Endothelial cell of umbilical vein (primary cell): Measurements from ENCODE around the gene ECSIT. TPM values are rescaled to one million over a fixed set of nuclear protein-coding genes. Genes with fewer than 3 reads are reported as not detected.

ENCODE experiments used
- BruUV-seq: library from RNA; stranded (reverse); fragments of 400-500 nt; replicated peaks from 2 replicates; lab custom pipeline; 2021; lab: Mats Ljungman, UMichigan
- CTCF ChIA-PET: fragments of 300-600, 350-600 bp; sonication (Branson Sonifier 250); formaldehyde crosslinking; loops from one replicate; lab custom pipeline; 2021; ENCODE audit warnings: antibody characterized with exemption, inconsistent platforms; lab: Charles Lee
- POLR2A ChIA-PET: fragments of 300-600, 350-600 bp; sonication (Branson Sonifier 250); formaldehyde crosslinking; loops from one replicate; lab custom pipeline; 2021; ENCODE audit warnings: antibody characterized with exemption, inconsistent platforms; lab: Charles Lee
- DNase-seq: peaks from one replicate; pipeline ENCODE4 v3.0.0-alpha.2; 2011; ENCODE audit warnings: low read depth, low spot score
- FAIRE-seq: peaks from 2 replicates; lab custom pipeline; 2011; peaks lifted over from hg19 to GRCh38; lab: Jason Lieb, UNC
- H2AFZ ChIP-seq: 2 replicates; pipeline ENCODE4 v1.6.0; 2012; ENCODE audit warnings: low read depth, low read length, control low read depth, inconsistent platforms
- H3K27ac ChIP-seq: 2 replicates; pipeline ENCODE4 v1.5.1; 2011; ENCODE audit warnings: low read depth, mild to moderate bottlenecking, control low read depth, low read length, moderate library complexity; ENCODE audit not compliant: insufficient read depth
- H3K27me3 ChIP-seq, 2 experiments: 2 replicates each; pipeline versions ENCODE4 v1.6.0 to v1.6.1; 2011; ENCODE audit warnings: low read length in 2 of 2, mixed read lengths in 1 of 2; ENCODE audit not compliant: control insufficient read depth in 2 of 2, insufficient read depth in 2 of 2
- H3K36me3 ChIP-seq, 2 experiments: 2 replicates in 1 of 2; 3 replicates in 1 of 2; pipeline ENCODE4 v1.5.1; 2011; ENCODE audit warnings: low read length in 2 of 2, mild to moderate bottlenecking in 1 of 2, moderate library complexity in 1 of 2; ENCODE audit not compliant: control insufficient read depth in 2 of 2, insufficient read depth in 2 of 2; ENCODE audit errors: extremely low read depth in 1 of 2
- H3K4me1 ChIP-seq: 3 replicates; pipeline ENCODE4 v1.5.1; 2011; ENCODE audit warnings: mild to moderate bottlenecking, low read length; ENCODE audit not compliant: control insufficient read depth, insufficient read depth; ENCODE audit errors: extremely low read depth
- H3K4me2 ChIP-seq: 2 replicates; pipeline ENCODE4 v1.6.1; 2011; ENCODE audit warnings: low read length, control low read depth, mixed read lengths; ENCODE audit not compliant: insufficient read depth
- H3K4me3 ChIP-seq, 3 experiments: fragments of 200-600 bp in 1 of 3; sonication (generic), shearing (Covaris generic) in 1 of 3; replicated peaks in 1 of 3; 2 replicates each; pipeline ENCODE4 v1.5.1; 2011 to 2016; ENCODE audit warnings: control low read depth in 3 of 3, low read length in 3 of 3, mild to moderate bottlenecking in 2 of 3, inconsistent platforms in 1 of 3, low read depth in 1 of 3, moderate library complexity in 1 of 3; ENCODE audit not compliant: insufficient read depth in 1 of 3
- H3K79me2 ChIP-seq: 2 replicates; pipeline ENCODE4 v1.6.0; 2012; ENCODE audit warnings: low read length, inconsistent platforms; ENCODE audit not compliant: control insufficient read depth, insufficient read depth
- H3K9ac ChIP-seq: replicated peaks from 2 replicates; pipeline ENCODE3; 2011; ENCODE audit warnings: low read length, control low read depth; ENCODE audit not compliant: insufficient read depth; ENCODE audit errors: extremely low read depth
- H3K9me1 ChIP-seq: replicated peaks from 3 replicates; pipeline ENCODE4 v1.6.0; 2011; ENCODE audit warnings: mild to moderate bottlenecking, low read length; ENCODE audit not compliant: control insufficient read depth, insufficient read depth; ENCODE audit errors: extremely low read depth
- H3K9me3 ChIP-seq: replicated peaks from 2 replicates; pipeline ENCODE4 v1.5.1; 2012; ENCODE audit warnings: low read length, inconsistent platforms; ENCODE audit not compliant: control insufficient read depth, insufficient read depth
- H4K20me1 ChIP-seq: replicated peaks from 2 replicates; pipeline ENCODE3; 2011; ENCODE audit warnings: mild to moderate bottlenecking, low read length; ENCODE audit not compliant: control insufficient read depth, insufficient read depth; ENCODE audit errors: extremely low read depth
- EZH2 ChIP-seq: IDR thresholded peaks from 2 replicates; pipeline ENCODE4 v1.6.1; 2012; ENCODE audit warnings: borderline replicate concordance, low read depth, mild to moderate bottlenecking, moderate library complexity, low read length, inconsistent platforms; ENCODE audit not compliant: severe bottlenecking
- FOS ChIP-seq: IDR thresholded peaks from 2 replicates; pipeline ENCODE4 v1.6.1; 2011; ENCODE audit warnings: mild to moderate bottlenecking, low read length, moderate library complexity, borderline replicate concordance; ENCODE audit not compliant: insufficient read depth
- GATA2 ChIP-seq: IDR thresholded peaks from 2 replicates; pipeline ENCODE4 v1.7.0; 2011; ENCODE audit warnings: low read depth, mild to moderate bottlenecking, moderate library complexity, mixed read lengths, low read length; ENCODE audit not compliant: insufficient read length, insufficient read depth
- JUN ChIP-seq: IDR thresholded peaks from 2 replicates; pipeline ENCODE4 v1.6.1; 2011; ENCODE audit warnings: borderline replicate concordance, low read depth; ENCODE audit not compliant: insufficient read length, insufficient read depth
- MYC ChIP-seq: IDR thresholded peaks from one replicate; pipeline ENCODE4 v1.6.1; 2011; ENCODE audit warnings: mild to moderate bottlenecking, low read depth, low read length
- POLR2A ChIP-seq: IDR thresholded peaks from 2 replicates; pipeline ENCODE4 v1.6.1; 2012; ENCODE audit warnings: low read depth, mild to moderate bottlenecking, control low read depth, low read length
- POLR2AphosphoS5 ChIP-seq: IDR thresholded peaks from 2 replicates; pipeline ENCODE4 v1.6.1; 2012; ENCODE audit warnings: low read depth, mild to moderate bottlenecking, control low read depth, low read length, moderate library complexity; ENCODE audit not compliant: insufficient read depth
- dilution Hi-C: fragments of 300-500 bp; cut with MboI; formaldehyde crosslinking; loops from one replicate; pipeline ENCODE4 v1.15.0; 2019; ENCODE audit warnings: low sequenced_read_pairs; ENCODE audit not compliant: extremely low pct_ligation_motif_present
- intact Hi-C: fragments of 100-400 bp; cut with micrococcal nuclease; formaldehyde crosslinking; loops from one replicate; pipeline ENCODE4 v1.10.0; 2022
- polyA plus RNA-seq, 4 experiments: library from polyadenylated mRNA; depleted of rRNA in 3 of 4; stranded (reverse) in 3 of 4; unstranded in 1 of 4; fragments of >200 nt; gene quantifications; 2 replicates each; pipeline versions ENCODE4 v1.2.1 to v1.2.3, GENCODE V29; 2011 to 2012; ENCODE audit warnings: missing spikeins in 1 of 4
- total RNA-seq: library from RNA; stranded (reverse); gene quantifications from 2 replicates; pipeline ENCODE4 v1.2.3, GENCODE V29; 2021
- TF ChIP-seq, protein P1 (sequence below), 2 donors: IDR thresholded peaks; 1 replicate in 1 of 2; 2 replicates in 1 of 2; pipeline ENCODE4 v1.5.1; 2011; ENCODE audit warnings: low read length in 2 of 2, mild to moderate bottlenecking in 2 of 2, moderate library complexity in 2 of 2, control low read depth in 1 of 2, inconsistent platforms in 1 of 2, low read depth in 1 of 2; ENCODE audit not compliant: insufficient read depth in 1 of 2; ENCODE audit errors: extremely low read depth in 1 of 2
- TF ChIP-seq, protein P2 (sequence below): IDR thresholded peaks from 2 replicates; pipeline ENCODE4 v1.6.1; 2011; ENCODE audit not compliant: insufficient read depth, insufficient read length

The ECSIT gene
- total and polyA plus RNA-seq, 2 donors (not counting 3 experiments of a cell fraction or from before 2014, with no cell fraction given) = 32.4 to 47.2 TPM

DNA sequence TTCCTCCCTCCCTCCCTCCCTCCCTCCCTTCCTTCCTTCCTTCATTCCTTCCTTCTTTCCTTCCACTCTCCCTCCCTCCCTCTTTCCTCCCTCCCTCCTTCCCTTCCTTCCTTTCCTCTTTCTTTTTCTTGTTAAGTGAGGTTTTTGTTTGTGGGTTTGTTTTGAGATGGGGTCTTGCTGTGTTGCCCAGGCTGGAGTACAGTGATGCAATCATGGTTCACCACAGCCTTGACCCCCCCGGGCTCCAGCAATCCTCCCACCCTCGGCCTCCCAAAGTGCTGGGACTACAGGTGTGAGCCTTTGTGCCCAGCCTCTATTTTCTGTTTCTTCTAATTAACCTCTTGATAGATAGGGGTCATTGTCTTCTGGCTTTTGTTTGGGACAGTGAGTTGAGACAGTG, 67.5 kb downstream of the ECSIT start:
- BruUV-seq = no TSS peak
- no peaks in the 10 kb centered on the region for H3K27me3 ChIP-seq
- no peak overlapping the region for H2AFZ ChIP-seq
- no peak overlapping the region for H3K27ac ChIP-seq
- TF ChIP-seq MYC = no peak
- no peak for TF ChIP-seq EZH2
- TF ChIP-seq, protein P1, sequence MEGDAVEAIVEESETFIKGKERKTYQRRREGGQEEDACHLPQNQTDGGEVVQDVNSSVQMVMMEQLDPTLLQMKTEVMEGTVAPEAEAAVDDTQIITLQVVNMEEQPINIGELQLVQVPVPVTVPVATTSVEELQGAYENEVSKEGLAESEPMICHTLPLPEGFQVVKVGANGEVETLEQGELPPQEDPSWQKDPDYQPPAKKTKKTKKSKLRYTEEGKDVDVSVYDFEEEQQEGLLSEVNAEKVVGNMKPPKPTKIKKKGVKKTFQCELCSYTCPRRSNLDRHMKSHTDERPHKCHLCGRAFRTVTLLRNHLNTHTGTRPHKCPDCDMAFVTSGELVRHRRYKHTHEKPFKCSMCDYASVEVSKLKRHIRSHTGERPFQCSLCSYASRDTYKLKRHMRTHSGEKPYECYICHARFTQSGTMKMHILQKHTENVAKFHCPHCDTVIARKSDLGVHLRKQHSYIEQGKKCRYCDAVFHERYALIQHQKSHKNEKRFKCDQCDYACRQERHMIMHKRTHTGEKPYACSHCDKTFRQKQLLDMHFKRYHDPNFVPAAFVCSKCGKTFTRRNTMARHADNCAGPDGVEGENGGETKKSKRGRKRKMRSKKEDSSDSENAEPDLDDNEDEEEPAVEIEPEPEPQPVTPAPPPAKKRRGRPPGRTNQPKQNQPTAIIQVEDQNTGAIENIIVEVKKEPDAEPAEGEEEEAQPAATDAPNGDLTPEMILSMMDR (IDR thresholded peaks at IDR 0.05; ENCODE audit: extremely low read depth in 1 of 2, insufficient read depth in 1 of 2, low read depth in 1 of 2, low read length in 2 of 2) = no peak
- TF ChIP-seq, protein P2, sequence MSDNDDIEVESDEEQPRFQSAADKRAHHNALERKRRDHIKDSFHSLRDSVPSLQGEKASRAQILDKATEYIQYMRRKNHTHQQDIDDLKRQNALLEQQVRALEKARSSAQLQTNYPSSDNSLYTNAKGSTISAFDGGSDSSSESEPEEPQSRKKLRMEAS = no peak
- TF ChIP-seq JUN = no peak
- TF ChIP-seq POLR2A = no peak
- TF ChIP-seq POLR2AphosphoS5 = no peak
- TF ChIP-seq GATA2 = no peak
- TF ChIP-seq FOS = no peak
- intact Hi-C loops = no loop called here
- no peak for FAIRE-seq
- no peaks in the 10 kb centered on the region for H3K9me1 ChIP-seq
- dilution Hi-C loops = no loop called here
- no peak overlapping the region for H3K9ac ChIP-seq
- H3K36me3 ChIP-seq = no peaks in the 10 kb centered on the region
- POLR2A ChIA-PET = no interaction called here
- H3K4me1 ChIP-seq = no peaks in the 10 kb centered on the region
- no peaks in the 10 kb centered on the region for H3K79me2 ChIP-seq
- DNase-seq = no peak
- H3K4me2 ChIP-seq = no peak overlapping the region
- no peak overlapping the region for H3K4me3 ChIP-seq
- no peaks in the 10 kb centered on the region for H3K9me3 ChIP-seq
- CTCF ChIA-PET = no interaction called here
- H4K20me1 ChIP-seq = no peaks in the 10 kb centered on the region
